Embryonic facial prominence (tissue), 1 donor: Measurements from ENCODE around the gene PRPF39.
"Not testable (repeated sequence)": the region's sequence is repeated elsewhere in the genome, so short reads cannot be mapped to it uniquely, and the experiment has no call there.

Experiments
- DNase-seq: peaks from one replicate; pipeline ENCODE4 v3.0.0-alpha.2; 2016; ENCODE audit errors: extremely low spot score

The PRPF39 gene

GRCh38 chr14:45136399-45136798, 52.5 kb downstream of the PRPF39 start:
- no peak for DNase-seq

DNA sequence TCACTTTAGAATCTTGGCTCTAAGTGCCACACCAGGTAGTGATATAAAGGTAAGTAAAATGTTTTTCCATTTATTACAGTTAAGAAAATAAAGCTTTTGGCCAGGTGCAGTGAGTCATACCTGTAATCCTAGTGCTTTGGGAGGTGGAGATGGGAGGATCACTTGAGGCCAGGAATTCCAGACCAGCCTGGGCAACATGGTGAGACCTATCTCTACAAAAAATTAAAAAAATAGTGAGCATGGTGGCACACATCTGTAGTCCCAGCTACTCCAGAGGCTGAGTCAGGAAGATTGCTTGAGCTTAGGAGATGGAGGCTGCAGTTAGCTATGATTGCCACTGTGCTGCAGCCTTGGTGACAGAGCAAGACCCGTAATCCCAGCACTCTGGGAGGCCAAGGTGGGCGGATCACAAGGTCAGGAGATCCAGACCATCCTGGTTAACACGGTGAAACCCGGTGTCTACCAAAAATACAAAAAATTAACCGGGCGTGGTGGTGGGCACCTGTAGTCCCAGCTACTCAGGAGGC, 56.8 kb downstream of the PRPF39 start:
- no peak for DNase-seq

- DNase-seq = not testable (repeated sequence)
Observed at GRCh38 chr14:45142083-45142482, 58.2 kb downstream of the PRPF39 start.

DNA sequence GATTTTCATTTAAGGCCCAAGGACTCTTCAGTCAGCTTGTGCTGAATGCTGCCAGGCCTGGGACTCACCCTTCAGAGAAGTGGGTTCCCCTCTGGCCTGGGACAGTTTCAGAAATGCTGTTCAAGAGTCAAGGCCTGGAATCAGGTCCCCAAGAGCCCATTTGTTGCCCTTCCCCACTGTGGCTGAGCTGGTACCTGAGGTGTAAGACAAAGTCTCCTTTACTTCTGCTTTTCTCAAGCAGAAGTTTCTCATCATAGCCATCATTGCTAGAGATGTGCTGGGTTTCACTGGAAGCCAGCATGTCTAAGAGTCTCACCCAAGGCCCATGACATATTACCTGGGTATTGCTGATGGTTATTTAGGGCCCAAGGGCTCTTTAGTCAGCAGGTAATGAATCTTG, 60.7 kb downstream of the PRPF39 start:
- no peak for DNase-seq

DNA sequence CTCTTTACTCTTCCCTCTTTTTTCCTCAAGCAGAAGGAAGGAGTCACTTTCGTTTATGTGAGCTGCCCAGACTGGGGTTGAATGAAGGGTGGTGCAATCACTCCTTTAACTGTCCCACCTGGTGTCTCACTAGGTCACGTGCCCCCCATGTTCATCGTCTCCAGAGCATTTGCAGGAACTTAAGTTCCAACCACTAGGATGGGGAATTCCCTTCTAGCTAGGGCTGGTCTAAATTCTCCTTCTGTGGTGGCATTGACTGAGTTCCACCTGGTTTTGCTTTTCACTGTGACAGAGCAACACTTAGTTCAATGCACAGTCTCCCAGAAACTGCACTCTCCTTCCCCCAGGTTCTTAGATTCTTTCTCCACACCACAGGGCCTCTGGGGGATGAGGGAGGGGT, 61.3 kb downstream of the PRPF39 start:
- no peak for DNase-seq

DNA sequence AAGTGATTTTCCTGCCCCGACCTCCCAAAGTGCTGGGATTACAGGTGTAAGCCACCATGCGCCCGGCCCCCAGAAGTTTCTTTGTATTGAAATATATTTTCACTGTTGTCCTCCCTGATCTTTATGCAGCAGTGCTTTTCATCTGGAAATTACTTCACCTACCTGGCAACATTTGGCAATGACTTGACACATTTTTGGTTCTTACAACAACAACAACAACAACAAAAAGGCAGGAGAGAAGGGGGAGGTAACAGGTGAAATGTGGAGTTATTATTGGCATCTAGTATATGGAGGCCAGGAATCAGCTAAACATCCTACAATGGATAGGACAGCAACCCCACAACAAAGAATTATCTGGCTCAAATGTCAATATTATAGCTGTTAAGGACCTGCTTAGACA, 65.7 kb downstream of the PRPF39 start:
- DNase-seq = no peak

- no peak for DNase-seq
Observed at GRCh38 chr14:45150386-45150890, 66.5 kb downstream of the PRPF39 start.

DNA sequence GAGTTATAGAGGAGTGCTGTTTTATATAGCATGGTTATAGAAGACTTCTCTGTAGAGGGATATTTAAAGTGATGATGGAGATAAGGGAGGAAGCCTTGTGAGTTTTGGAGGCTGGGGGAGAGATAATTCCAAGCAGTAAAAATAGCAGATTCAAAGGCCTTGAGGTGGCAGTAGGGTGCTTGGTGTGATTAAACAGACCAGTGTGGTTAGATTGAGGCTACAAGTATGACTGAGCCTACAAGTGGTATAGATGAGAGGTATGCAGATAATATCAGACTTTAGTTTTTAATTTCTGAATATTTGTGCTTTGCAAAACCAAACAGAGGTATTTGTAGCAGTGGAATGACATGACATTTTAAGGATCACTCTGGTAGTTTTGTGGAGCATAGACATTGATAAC, 72.2 kb downstream of the PRPF39 start:
- DNase-seq = no peak
